ENCODE results near the gene MFN2. TPM values are rescaled to one million over a fixed set of nuclear protein-coding genes. Genes with fewer than 3 reads are reported as not detected.

The MFN2 gene
- total and polyA plus RNA-seq, 2 experiments from 2014 or later = 48.0 to 57.9 TPM

GRCh38 chr1:12019858-12020509 is 39.7 kb downstream of the MFN2 start:
- Histone ChIP-seq H3K79me2 (ENCODE audit: insufficient read depth) (peaks cover 12% of the 10 kb centered on the region; the same call in 1 of the 2 replicates), H4K20me1 (ENCODE audit: insufficient read depth) (no peaks in the 10 kb centered on the region), H3K27ac (no peak overlapping the region), H3K4me3 (peak overlapping the region; percentile 82), H3K9me3 (ENCODE audit: low read depth) (no peaks in the 10 kb centered on the region), H3K36me3 (ENCODE audit: low read depth) (no peaks in the 10 kb centered on the region), H3K4me2 (ENCODE audit: unreplicated experiment) (peak overlapping the region; percentile 66), H3K9ac (peak overlapping the region; percentile 73), H2AFZ (peak overlapping the region; percentile 78), H3K4me1 (ENCODE audit: insufficient read depth) (peaks cover 3% of the 10 kb centered on the region), H3K9me2 (ENCODE audit: insufficient read depth) (no peaks in the 10 kb centered on the region), H3F3A (ENCODE audit: insufficient read depth) (peaks cover 6% of the 10 kb centered on the region; the same call in 1 of the 2 replicates), H3K27me3 (replicated peaks; ENCODE audit: insufficient read depth) (no peaks in the 10 kb centered on the region)
- peak; percentile 32 for DNase-seq
- in situ Hi-C loops (cut with MboI) = no loop called here
- WGBS, 2 experiments (ENCODE audit: low coverage in 1 of 2, low lambda C conversion rate in 2 of 2, missing lambda C conversion rate in 2 of 2) = 10 to 16% methylated on average over 8 to 12 of the region's 12 CpGs
- no peak for TF ChIP-seq EZH2 (IDR thresholded peaks at IDR 0.05; ENCODE audit: insufficient read depth, poor library complexity, severe bottlenecking)
- no peak for TF ChIP-seq EZH2phosphoT487 (IDR thresholded peaks at IDR 0.05; ENCODE audit: insufficient read depth, low read depth)

GRCh38 chr1:12021616-12022015 is 41.4 kb downstream of the MFN2 start:
- H3K9ac ChIP-seq = no peak overlapping the region
- 81 to 90% methylated on average over 9 of the region's 9 CpGs for WGBS, 2 experiments (ENCODE audit: low coverage in 1 of 2, low lambda C conversion rate in 2 of 2, missing lambda C conversion rate in 2 of 2)
- no peak for DNase-seq
- H3K4me1 ChIP-seq (ENCODE audit: insufficient read depth) = no peaks in the 10 kb centered on the region
- H3K36me3 ChIP-seq (ENCODE audit: low read depth) = no peaks in the 10 kb centered on the region
- H3K9me2 ChIP-seq (ENCODE audit: insufficient read depth) = no peaks in the 10 kb centered on the region
- H3F3A ChIP-seq (ENCODE audit: insufficient read depth) = no peaks in the 10 kb centered on the region
- H3K79me2 ChIP-seq (ENCODE audit: insufficient read depth) = peaks cover 12% of the 10 kb centered on the region; the same call in 1 of the 2 replicates
- TF ChIP-seq EZH2phosphoT487 (IDR thresholded peaks at IDR 0.05; ENCODE audit: insufficient read depth, low read depth) (no peak), EZH2 (IDR thresholded peaks at IDR 0.05; ENCODE audit: insufficient read depth, poor library complexity, severe bottlenecking) (no peak)
- H2AFZ ChIP-seq = no peak overlapping the region
- no peak overlapping the region for H3K4me3 ChIP-seq
- H3K27me3 ChIP-seq (replicated peaks; ENCODE audit: insufficient read depth) = no peaks in the 10 kb centered on the region
- no peaks in the 10 kb centered on the region for H3K9me3 ChIP-seq (ENCODE audit: low read depth)
- in situ Hi-C loops (cut with MboI) = no loop called here
- no peak overlapping the region for H3K27ac ChIP-seq
- no peak overlapping the region for H3K4me2 ChIP-seq (ENCODE audit: unreplicated experiment)
- no peaks in the 10 kb centered on the region for H4K20me1 ChIP-seq (ENCODE audit: insufficient read depth)

GRCh38 chr1:12022036-12022435 is 41.8 kb downstream of the MFN2 start:
- no peak overlapping the region for H3K4me2 ChIP-seq (ENCODE audit: unreplicated experiment)
- no peaks in the 10 kb centered on the region for H3F3A ChIP-seq (ENCODE audit: insufficient read depth)
- H3K36me3 ChIP-seq (ENCODE audit: low read depth) = no peaks in the 10 kb centered on the region
- WGBS, 2 experiments (ENCODE audit: low coverage in 1 of 2, low lambda C conversion rate in 2 of 2, missing lambda C conversion rate in 2 of 2) = 94% methylated on average over 13 to 14 of the region's 14 CpGs
- no peaks in the 10 kb centered on the region for H3K9me3 ChIP-seq (ENCODE audit: low read depth)
- no peak overlapping the region for H3K9ac ChIP-seq
- TF ChIP-seq EZH2 (IDR thresholded peaks at IDR 0.05; ENCODE audit: insufficient read depth, poor library complexity, severe bottlenecking) = no peak
- no peak for TF ChIP-seq EZH2phosphoT487 (IDR thresholded peaks at IDR 0.05; ENCODE audit: insufficient read depth, low read depth)
- H4K20me1 ChIP-seq (ENCODE audit: insufficient read depth) = no peaks in the 10 kb centered on the region
- H3K4me3 ChIP-seq = no peak overlapping the region
- DNase-seq = no peak
- in situ Hi-C loops (cut with MboI) = no loop called here
- H3K27me3 ChIP-seq (replicated peaks; ENCODE audit: insufficient read depth) = no peaks in the 10 kb centered on the region
- no peak overlapping the region for H2AFZ ChIP-seq
- no peaks in the 10 kb centered on the region for H3K4me1 ChIP-seq (ENCODE audit: insufficient read depth)
- H3K79me2 ChIP-seq (ENCODE audit: insufficient read depth) = peaks cover 12% of the 10 kb centered on the region; the same call in 1 of the 2 replicates
- no peak overlapping the region for H3K27ac ChIP-seq
- no peaks in the 10 kb centered on the region for H3K9me2 ChIP-seq (ENCODE audit: insufficient read depth)

GRCh38 chr1:12026586-12026985 is 46.3 kb downstream of the MFN2 start:
- in situ Hi-C loops (cut with MboI) = no loop called here
- Histone ChIP-seq H3F3A (ENCODE audit: insufficient read depth) (no peaks in the 10 kb centered on the region), H4K20me1 (ENCODE audit: insufficient read depth) (no peaks in the 10 kb centered on the region), H3K27ac (no peak overlapping the region), H3K4me1 (ENCODE audit: insufficient read depth) (no peaks in the 10 kb centered on the region), H3K36me3 (ENCODE audit: low read depth) (no peaks in the 10 kb centered on the region), H3K9me2 (ENCODE audit: insufficient read depth) (no peaks in the 10 kb centered on the region), H3K4me3 (no peak overlapping the region), H3K79me2 (ENCODE audit: insufficient read depth) (no peaks in the 10 kb centered on the region), H3K9ac (no peak overlapping the region), H2AFZ (no peak overlapping the region), H3K27me3 (replicated peaks; ENCODE audit: insufficient read depth) (no peaks in the 10 kb centered on the region), H3K9me3 (ENCODE audit: low read depth) (no peaks in the 10 kb centered on the region), H3K4me2 (ENCODE audit: unreplicated experiment) (no peak overlapping the region)
- WGBS, 2 experiments (ENCODE audit: low coverage in 1 of 2, low lambda C conversion rate in 2 of 2, missing lambda C conversion rate in 2 of 2) = 94% methylated on average over 10 of the region's 10 CpGs
- DNase-seq = no peak
- TF ChIP-seq EZH2 (IDR thresholded peaks at IDR 0.05; ENCODE audit: insufficient read depth, poor library complexity, severe bottlenecking) = no peak
- no peak for TF ChIP-seq EZH2phosphoT487 (IDR thresholded peaks at IDR 0.05; ENCODE audit: insufficient read depth, low read depth)

All from GM23248 (cell line).